C4-2B (cell line): ENCODE results near the gene CD24.

ENCODE experiments used
- ZFX ChIP-seq: fragments of 450-650 bp; IDR thresholded peaks from 2 replicates; pipeline ENCODE4 v1.6.1; 2017
- TF ChIP-seq, protein P1 (sequence below): fragments of 450-650 bp; conservative IDR thresholded peaks from 2 replicates; pipeline ENCODE4 v1.5.1; 2017; ENCODE audit warnings: mild to moderate bottlenecking

DNA sequence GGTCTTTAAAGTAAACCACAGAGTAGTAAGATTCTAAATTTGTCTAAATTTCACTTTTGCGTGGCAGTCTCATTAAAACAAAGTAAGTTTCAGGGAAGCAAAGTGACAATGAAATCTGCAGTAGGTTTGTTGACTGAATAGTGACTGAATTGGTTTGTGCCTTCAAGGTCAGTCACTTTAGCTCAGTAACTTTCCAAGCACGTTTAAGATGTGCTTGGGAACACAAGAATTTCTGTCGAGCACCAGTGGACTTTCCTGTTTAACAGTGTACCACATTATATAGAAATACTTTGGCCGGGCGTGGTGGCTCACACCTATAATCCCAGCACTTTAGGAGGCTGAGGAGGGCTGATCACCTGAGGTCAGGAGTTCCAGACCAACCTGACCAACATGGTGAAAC is 1.7 kb upstream of the CD24 start:
- TF ChIP-seq, protein P1, sequence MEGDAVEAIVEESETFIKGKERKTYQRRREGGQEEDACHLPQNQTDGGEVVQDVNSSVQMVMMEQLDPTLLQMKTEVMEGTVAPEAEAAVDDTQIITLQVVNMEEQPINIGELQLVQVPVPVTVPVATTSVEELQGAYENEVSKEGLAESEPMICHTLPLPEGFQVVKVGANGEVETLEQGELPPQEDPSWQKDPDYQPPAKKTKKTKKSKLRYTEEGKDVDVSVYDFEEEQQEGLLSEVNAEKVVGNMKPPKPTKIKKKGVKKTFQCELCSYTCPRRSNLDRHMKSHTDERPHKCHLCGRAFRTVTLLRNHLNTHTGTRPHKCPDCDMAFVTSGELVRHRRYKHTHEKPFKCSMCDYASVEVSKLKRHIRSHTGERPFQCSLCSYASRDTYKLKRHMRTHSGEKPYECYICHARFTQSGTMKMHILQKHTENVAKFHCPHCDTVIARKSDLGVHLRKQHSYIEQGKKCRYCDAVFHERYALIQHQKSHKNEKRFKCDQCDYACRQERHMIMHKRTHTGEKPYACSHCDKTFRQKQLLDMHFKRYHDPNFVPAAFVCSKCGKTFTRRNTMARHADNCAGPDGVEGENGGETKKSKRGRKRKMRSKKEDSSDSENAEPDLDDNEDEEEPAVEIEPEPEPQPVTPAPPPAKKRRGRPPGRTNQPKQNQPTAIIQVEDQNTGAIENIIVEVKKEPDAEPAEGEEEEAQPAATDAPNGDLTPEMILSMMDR, result no peak
- TF ChIP-seq ZFX, result no peak
